ENCODE data around the gene PCBP3.

DNA sequence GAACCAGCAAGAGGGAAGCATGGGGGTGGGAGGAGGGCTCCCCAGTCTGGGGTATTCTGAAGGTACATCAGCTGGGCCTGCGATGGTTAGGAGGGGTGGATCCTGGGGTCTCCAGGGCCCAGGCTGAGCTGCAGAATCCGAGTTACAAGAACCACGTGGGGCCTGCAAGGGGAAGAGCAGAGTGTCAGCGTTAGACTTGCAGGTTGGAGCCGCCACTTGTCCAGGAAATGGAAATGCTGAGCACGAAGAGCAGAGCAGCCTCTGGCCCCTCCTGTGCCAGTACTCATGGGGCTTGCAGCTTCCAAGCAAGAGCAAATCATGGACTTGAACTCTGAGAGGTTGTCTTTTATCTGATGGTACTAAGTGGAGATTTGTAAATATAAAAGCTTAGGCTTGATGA is 290.6 kb downstream of the PCBP3 start:
- TF ChIP-seq, protein P1, sequence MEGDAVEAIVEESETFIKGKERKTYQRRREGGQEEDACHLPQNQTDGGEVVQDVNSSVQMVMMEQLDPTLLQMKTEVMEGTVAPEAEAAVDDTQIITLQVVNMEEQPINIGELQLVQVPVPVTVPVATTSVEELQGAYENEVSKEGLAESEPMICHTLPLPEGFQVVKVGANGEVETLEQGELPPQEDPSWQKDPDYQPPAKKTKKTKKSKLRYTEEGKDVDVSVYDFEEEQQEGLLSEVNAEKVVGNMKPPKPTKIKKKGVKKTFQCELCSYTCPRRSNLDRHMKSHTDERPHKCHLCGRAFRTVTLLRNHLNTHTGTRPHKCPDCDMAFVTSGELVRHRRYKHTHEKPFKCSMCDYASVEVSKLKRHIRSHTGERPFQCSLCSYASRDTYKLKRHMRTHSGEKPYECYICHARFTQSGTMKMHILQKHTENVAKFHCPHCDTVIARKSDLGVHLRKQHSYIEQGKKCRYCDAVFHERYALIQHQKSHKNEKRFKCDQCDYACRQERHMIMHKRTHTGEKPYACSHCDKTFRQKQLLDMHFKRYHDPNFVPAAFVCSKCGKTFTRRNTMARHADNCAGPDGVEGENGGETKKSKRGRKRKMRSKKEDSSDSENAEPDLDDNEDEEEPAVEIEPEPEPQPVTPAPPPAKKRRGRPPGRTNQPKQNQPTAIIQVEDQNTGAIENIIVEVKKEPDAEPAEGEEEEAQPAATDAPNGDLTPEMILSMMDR (IDR thresholded peaks at IDR 0.05), result no peak
- TF ChIP-seq ZFX (IDR thresholded peaks at IDR 0.05; ENCODE audit: borderline replicate concordance), result no peak

Data from 22Rv1 (cell line).